Mucosa of stomach (tissue), 1 donor: ENCODE data around the gene RNF167.

Experiments used
- H3K27me3 ChIP-seq: one replicate; pipeline ENCODE4 v1.7.0; 2013; ENCODE audit warnings: mild to moderate bottlenecking, low read length; ENCODE audit not compliant: control insufficient read depth, insufficient read depth
- H3K36me3 ChIP-seq: one replicate; pipeline ENCODE4 v1.7.0; 2013; ENCODE audit warnings: low read length; ENCODE audit not compliant: control insufficient read depth, insufficient read depth
- H3K4me1 ChIP-seq: one replicate; pipeline ENCODE4 v1.7.0; 2013; ENCODE audit warnings: mild to moderate bottlenecking, low read length; ENCODE audit not compliant: control insufficient read depth, insufficient read depth
- H3K4me3 ChIP-seq: one replicate; pipeline ENCODE4 v1.7.0; 2013; ENCODE audit warnings: low read length
- H3K9ac ChIP-seq: one replicate; pipeline ENCODE4 v1.7.0; 2013; ENCODE audit warnings: mild to moderate bottlenecking, low read length, moderate library complexity
- H3K9me3 ChIP-seq: one replicate; pipeline ENCODE4 v1.7.0; 2013; ENCODE audit warnings: mild to moderate bottlenecking, low read length, moderate library complexity; ENCODE audit not compliant: control insufficient read depth
- donor health status: Pancreatic carcinoma.

RNF167 gene

DNA sequence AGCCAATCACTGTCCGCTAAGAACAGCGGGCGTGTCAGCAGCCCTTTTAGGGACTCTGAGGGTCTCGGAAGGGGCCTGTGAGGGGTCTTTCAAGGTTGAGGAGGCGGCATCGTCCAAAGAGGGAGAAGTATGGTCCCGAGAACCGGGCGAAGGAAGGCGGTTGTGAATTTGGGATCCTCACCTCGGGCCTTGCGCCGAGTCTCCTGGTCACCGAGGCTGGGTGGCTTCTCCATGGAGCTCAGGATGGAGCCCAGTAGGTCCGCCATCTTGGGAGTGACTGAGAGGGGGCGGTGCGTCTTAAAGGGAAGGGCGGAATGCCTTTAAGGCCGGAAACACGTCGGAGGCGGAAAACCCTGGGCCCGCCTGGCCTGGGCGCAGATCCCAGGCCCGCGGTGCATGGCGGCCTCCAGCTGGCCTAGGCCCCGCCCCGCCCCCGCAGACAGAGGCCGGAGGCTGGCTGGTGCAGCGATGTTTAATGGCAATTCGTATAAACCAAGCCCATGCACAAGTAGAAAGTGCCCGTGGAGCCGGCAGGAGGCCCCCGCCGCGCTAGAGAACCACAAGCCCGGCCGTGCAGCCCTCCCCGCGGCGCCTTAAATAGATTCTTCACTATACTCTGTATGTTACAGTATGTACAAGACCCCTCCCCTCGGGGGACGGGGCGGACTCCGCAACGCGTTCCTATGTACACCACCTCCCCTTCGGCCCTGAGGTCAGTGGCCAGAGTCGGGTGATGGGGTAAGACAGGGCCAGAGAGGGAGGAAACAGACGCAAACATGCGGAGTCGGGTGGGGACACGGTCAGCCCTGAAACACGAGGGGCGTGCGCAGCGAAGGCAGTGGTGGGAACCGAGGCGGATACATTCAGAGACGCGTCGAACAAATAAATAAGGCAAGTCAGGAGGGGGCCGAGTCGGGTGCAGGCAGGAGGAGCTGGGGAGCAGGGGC lies 27.7 kb downstream of the RNF167 start, which contains the start of gene SPAG7:
SPAG7 (minus strand) TSS at position 279 of the 947 bp plus-strand sequence; CDS start at position 266, 13 bp downstream.
- no peaks in the 10 kb centered on the region for H3K9me3 ChIP-seq
- peak within 1 kb of the TSS; percentile 78 for H3K4me3 ChIP-seq
- H3K36me3 ChIP-seq, result no peaks in the 10 kb centered on the region
- H3K27me3 ChIP-seq, result no peaks in the 10 kb centered on the region
- H3K9ac ChIP-seq, result peak within 1 kb of the TSS; percentile 85
- H3K4me1 ChIP-seq, result peaks cover 20% of the 10 kb centered on the region

DNA sequence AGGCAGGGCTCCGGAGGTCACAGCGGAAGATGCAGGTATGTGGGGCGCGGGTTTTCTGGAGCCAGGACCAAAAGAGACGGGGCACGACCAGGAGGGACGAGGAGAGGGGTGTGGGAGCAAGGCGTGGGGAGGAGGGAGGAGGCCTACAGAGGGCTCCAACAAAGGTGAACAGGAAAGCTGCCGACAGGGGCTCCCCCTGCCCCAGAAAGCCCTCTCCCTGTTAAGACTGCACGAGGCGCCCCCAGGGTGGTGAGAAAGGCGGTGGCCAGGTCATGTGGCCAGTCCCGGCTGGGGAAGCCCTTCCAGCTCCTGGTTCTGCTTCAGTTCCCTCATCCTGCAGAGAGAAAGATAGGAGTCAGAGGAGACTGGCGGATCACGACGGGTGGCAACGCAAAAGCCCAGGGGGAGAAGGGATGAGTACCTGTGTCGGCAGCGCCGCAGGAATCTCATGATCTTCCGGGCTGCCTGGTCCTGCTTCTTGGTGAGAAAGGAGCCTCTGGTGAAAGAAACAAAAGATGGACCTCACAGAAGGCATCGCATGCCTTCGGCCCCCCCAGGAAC lies 28.5 kb downstream of the RNF167 start:
- Histone ChIP-seq H3K9me3 (no peaks in the 10 kb centered on the region), H3K27me3 (no peaks in the 10 kb centered on the region), H3K36me3 (no peaks in the 10 kb centered on the region), H3K4me1 (peaks cover 20% of the 10 kb centered on the region), H3K4me3 (peak overlapping the region; percentile 77), H3K9ac (peak overlapping the region; percentile 85)

DNA sequence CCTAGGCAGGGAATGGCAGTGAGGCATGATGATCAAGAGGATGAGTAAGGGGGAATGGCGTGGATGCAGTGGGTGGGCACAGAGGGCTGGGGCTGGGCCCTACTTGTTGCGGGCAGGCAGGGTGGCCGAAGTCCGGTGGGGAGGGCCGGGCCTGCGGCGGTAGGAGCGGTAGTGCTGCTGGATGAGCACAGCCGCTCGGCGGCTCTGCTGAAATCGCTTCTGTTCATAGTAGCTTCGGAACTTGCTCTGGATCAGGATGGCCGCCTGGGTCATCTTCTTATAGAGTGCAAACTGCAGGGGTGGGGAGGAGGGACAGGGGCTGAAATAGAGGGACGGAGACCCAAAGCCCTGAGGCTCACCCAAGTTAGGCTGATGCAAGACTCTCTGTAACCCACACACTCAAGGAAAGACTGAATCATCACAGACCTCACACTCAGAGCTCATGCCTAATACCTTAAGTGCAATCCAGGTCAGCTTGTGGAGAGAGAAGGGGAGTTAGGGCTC lies 29.0 kb downstream of the RNF167 start:
- H3K9ac ChIP-seq, result peak overlapping the region; percentile 85
- peaks cover 20% of the 10 kb centered on the region for H3K4me1 ChIP-seq
- no peak overlapping the region for H3K4me3 ChIP-seq
- no peaks in the 10 kb centered on the region for H3K27me3 ChIP-seq
- H3K9me3 ChIP-seq, result no peaks in the 10 kb centered on the region
- H3K36me3 ChIP-seq, result peaks cover 2% of the 10 kb centered on the region

DNA sequence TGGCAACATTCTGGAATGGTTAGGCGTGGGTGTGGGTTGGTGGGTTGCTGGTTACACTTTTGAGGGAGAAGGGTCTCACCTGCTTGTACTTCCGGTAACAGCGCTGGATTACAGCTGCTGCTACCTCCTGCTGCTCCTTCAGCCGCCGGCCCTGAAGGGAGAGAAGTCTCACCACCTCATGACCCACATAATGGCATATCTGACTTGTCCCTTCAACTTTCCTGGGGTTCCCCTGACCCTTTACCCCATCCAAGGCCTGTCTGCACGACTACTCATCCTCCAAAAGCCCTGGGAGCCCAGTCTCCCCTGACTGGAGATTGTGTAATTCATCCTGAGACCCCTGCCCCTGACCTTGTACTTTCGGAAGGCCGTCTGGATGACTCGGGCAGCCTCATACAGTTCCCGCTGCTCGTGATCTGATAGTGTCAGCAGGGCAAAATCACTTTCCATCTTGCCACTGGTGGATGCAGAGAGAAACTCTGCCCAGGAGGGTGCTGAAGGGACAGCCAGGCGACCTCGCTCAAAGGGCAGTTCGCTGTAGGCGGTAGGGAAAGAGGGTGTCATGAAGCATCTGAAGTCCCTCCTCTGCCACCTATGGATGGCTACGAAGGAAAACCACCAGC lies 29.6 kb downstream of the RNF167 start:
- H3K27me3 ChIP-seq, result no peaks in the 10 kb centered on the region
- no peak overlapping the region for H3K4me3 ChIP-seq
- H3K9ac ChIP-seq, result no peak overlapping the region
- H3K36me3 ChIP-seq, result peaks cover 8% of the 10 kb centered on the region
- peaks cover 20% of the 10 kb centered on the region for H3K4me1 ChIP-seq
- H3K9me3 ChIP-seq, result no peaks in the 10 kb centered on the region

DNA sequence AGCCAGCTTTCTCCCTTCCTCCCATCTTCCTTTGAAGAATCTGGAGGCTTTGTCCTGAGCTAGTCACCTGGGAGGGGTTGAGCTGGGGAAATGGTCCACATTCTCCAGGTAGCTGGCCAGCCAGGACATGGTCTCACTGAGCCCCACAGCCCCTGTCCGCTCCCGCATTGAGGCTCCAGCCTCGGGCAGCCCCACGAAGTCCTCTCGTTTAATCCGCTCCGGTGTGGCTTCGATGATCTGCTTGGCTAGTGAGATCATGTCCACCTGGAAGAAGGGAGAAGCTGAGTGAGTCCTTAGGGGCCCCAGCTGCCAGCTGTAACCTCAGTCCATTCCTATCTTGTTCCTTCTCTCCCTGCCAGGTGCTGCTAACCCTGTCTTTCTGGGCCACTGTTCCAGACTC lies 30.2 kb downstream of the RNF167 start:
- H3K4me1 ChIP-seq, result peaks cover 20% of the 10 kb centered on the region
- H3K9me3 ChIP-seq, result no peaks in the 10 kb centered on the region
- no peaks in the 10 kb centered on the region for H3K27me3 ChIP-seq
- no peak overlapping the region for H3K4me3 ChIP-seq
- peaks cover 11% of the 10 kb centered on the region for H3K36me3 ChIP-seq
- no peak overlapping the region for H3K9ac ChIP-seq

DNA sequence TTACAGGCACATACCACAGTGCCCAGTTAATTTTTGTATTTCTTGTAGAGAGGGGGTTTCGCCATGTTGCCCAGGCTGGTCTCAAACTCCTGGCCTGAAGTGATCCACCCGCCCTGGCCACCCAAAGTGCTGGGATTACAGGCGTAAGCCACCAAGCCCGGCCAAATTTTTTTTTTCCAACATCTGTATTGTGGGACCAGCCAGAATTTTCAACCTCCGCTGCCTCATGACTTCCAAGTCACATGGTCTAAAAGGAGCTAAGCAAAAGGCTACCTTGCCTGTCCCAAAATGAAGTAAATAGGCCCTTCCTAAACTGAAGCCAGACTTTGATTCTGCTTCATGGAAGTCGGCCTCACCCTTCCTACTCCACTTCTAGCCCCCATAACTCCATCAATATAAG lies 31.8 kb downstream of the RNF167 start:
- Histone ChIP-seq H3K4me3 (no peak overlapping the region), H3K4me1 (peaks cover 14% of the 10 kb centered on the region), H3K36me3 (peaks cover 11% of the 10 kb centered on the region), H3K27me3 (no peaks in the 10 kb centered on the region), H3K9me3 (no peaks in the 10 kb centered on the region), H3K9ac (no peak overlapping the region)

DNA sequence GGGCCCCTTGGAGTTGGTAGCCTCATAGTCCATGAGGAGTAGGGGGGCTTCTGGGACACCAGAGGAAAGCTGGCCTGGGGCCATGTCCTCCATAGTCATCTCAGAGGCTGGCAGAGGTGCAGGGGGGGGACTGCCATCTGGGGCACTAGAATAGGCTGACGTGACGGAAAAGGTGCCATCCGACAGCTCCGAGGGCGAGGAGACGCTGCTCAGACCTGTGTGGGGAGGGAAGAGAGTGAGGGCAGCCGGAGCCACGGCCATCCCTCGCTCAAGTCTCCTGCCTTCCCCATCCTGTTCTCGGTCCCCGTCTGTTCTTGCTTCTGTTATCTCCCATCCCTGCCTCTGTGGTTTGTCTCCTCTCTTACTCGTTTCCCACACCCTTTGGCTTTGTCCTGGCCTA lies 32.3 kb downstream of the RNF167 start:
- Histone ChIP-seq H3K9me3 (no peaks in the 10 kb centered on the region), H3K4me1 (peaks cover 14% of the 10 kb centered on the region), H3K36me3 (peaks cover 11% of the 10 kb centered on the region), H3K4me3 (no peak overlapping the region), H3K27me3 (no peaks in the 10 kb centered on the region), H3K9ac (no peak overlapping the region)

DNA sequence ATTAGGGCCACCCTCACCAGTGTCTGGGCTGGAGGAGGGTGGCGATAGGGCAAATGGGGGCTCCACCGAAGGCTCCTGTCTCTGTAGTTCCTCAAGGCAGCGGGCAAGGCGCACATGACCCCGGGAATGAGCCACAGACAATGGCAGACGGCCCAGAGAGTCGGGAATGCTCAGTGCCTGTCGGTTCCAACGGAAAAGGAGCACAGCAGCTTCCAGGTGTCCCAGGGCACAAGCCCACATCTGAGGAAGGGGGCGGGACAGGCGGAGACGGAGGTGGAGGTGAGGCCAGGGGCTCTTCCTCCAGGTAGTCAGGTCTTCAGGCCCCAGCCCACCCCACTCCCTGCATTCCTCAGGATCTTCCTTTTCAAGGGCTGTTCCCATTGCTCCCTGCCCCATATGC lies 32.7 kb downstream of the RNF167 start:
- Histone ChIP-seq H3K4me3 (no peak overlapping the region), H3K36me3 (peaks cover 13% of the 10 kb centered on the region), H3K27me3 (no peaks in the 10 kb centered on the region), H3K4me1 (peaks cover 14% of the 10 kb centered on the region), H3K9ac (no peak overlapping the region), H3K9me3 (no peaks in the 10 kb centered on the region)

DNA sequence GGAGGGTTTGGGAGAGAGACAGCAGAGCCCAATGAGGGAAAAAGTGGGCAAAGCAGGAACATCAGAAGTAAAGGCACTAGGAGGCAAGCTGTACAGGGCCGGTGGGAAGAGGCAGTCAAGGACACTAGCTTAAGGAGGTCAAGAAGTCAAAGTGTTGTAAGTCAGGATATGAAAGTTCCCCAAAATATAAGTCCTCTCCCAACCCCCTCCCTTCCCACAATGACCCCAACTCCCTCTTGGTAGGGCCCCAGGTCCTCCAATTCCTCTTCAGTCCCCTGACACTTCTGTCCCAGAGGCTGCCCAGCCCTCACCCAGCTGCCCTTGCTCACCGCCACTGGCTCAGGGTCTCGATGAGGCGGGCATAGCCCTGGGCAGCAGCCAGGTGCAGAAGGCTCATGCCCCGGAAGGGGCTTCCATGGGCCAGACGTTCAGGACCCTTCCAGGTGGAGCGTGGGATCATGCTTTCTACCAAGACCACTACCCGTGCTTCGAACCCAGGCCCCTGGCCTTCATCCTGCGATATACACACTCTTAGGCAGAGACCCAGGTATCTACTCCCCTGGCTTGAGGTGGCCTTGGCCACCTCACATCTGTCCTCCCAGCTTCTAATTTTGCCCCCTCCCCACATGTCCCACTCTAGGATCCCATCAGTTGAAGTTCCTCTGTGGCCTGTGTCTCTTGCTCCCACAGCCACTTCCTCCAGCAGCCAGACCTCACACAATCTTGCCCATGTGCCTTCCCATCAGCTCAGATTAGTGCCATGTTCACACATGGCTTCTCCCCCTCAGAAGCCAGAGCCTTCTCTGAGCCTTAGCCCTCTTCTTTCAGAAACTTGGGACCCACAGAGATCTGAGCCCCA lies 33.4 kb downstream of the RNF167 start:
- no peaks in the 10 kb centered on the region for H3K9me3 ChIP-seq
- no peak overlapping the region for H3K9ac ChIP-seq
- peaks cover 9% of the 10 kb centered on the region for H3K4me1 ChIP-seq
- H3K27me3 ChIP-seq, result no peaks in the 10 kb centered on the region
- peaks cover 20% of the 10 kb centered on the region for H3K36me3 ChIP-seq
- no peak overlapping the region for H3K4me3 ChIP-seq

DNA sequence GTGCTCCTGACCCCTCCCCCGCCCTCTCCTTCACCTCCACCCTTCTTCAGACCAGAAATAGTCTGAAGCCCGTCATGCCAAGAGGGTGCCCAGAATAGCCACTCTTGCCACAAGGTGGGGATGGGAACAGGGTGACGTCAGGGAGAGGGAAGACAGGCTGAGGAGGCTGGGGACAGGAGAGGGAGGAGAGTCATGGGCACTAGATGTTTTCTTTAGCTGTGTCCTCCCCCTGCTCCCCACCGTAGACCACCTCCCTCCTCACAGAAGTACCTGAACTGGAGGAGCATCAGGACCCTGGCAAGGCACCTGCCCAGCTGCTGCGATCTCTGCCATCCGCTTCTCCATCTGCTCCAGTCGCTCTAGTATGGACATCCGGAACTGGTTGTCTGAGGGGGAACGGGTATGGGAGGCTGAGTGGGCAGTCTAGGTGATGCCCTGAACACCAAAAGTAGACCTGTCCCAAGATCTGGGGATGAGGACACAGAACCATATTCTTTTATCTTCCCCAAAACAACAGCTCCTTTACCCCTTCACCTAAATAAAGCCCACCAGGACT lies 34.1 kb downstream of the RNF167 start:
- peaks cover 22% of the 10 kb centered on the region for H3K36me3 ChIP-seq
- no peaks in the 10 kb centered on the region for H3K9me3 ChIP-seq
- no peaks in the 10 kb centered on the region for H3K27me3 ChIP-seq
- no peak overlapping the region for H3K4me3 ChIP-seq
- peaks cover 2% of the 10 kb centered on the region for H3K4me1 ChIP-seq
- H3K9ac ChIP-seq, result no peak overlapping the region

DNA sequence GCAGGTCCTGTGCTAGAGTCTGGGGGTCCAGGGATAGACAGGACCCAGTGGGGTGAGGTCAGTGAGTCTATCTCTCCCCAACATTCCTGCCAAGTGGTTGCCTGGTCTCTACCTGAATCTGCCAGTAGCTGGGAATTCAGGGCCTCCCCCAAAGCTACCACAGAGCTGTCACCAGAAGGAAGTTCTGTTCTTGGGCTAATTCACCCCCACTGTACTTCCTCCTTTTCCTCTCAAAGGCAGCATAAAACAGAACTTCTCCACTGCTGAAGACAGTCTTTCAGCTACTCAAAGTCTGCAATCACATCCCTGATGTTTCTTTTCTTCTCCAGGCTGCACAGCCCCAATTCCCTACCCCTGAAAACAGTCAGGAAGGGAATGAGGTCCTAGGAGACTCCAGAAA lies 38.7 kb downstream of the RNF167 start:
- Histone ChIP-seq H3K9me3 (no peaks in the 10 kb centered on the region), H3K9ac (no peak overlapping the region), H3K4me1 (peaks cover 8% of the 10 kb centered on the region), H3K4me3 (no peak overlapping the region), H3K36me3 (peaks cover 33% of the 10 kb centered on the region), H3K27me3 (no peaks in the 10 kb centered on the region)
